GM13977 (cell line): Measurements from ENCODE around the gene RHEX.

Experiments
- DNase-seq: peaks from one replicate; pipeline ENCODE4 v3.0.0; 2012; ENCODE audit warnings: low spot score
- in situ Hi-C: fragments of 300-500 bp; cut with MboI; formaldehyde crosslinking; loops from one replicate; pipeline ENCODE4 v1.12.0; 2022; ENCODE audit warnings: low sequenced_read_pairs, low pct_unique_long_range_greater_than_20kb, mixed read lengths, inconsistent platforms; ENCODE audit not compliant: unreplicated experiment
- TF ChIP-seq, protein P1 (sequence below): IDR thresholded peaks from 2 replicates; pipeline ENCODE4 v1.5.1; 2012; ENCODE audit warnings: mild to moderate bottlenecking, control low read depth; ENCODE audit not compliant: insufficient read depth; ENCODE audit errors: extremely low read depth, missing control alignments

RHEX gene

DNA sequence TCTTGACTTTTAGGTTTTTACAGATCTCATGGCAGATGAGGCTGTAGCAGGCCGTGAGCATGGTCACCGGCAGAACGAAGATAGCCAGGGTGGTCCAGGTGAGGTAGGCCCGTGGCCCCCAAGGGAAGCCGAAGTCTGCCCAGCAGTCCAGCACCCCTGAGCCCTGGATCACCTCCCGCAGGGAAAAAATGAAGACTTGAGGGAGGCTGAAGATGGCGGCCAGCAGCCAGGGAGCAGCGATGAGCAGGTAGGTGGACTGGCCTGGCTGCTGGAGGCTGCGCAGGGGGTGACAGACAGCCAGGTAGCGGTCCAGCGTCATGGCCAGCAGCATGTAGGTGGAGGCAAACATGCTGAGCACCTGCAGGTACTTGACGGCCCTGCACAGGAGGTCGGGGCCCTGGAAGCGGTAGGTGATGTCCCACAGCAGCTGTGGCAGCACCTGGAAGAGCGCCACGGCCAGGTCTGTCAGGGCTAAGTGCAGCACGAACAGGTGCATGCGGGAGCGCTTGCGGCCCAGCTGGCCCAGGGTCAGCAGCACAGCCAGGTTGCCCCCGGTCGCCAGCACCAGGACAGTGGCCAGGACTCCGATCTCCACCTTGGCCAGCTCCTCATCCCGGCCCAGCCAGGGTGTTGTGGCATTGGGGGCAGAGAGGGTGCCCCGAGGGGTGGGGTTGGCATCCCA, 63.4 kb downstream of the RHEX start:
- DNase-seq, result no peak
- in situ Hi-C loops, result loop anchor here (25.0 kb wide), 1 partner anchor 329 kb away; the partner anchor contains the start of gene RAB29
- TF ChIP-seq, protein P1, sequence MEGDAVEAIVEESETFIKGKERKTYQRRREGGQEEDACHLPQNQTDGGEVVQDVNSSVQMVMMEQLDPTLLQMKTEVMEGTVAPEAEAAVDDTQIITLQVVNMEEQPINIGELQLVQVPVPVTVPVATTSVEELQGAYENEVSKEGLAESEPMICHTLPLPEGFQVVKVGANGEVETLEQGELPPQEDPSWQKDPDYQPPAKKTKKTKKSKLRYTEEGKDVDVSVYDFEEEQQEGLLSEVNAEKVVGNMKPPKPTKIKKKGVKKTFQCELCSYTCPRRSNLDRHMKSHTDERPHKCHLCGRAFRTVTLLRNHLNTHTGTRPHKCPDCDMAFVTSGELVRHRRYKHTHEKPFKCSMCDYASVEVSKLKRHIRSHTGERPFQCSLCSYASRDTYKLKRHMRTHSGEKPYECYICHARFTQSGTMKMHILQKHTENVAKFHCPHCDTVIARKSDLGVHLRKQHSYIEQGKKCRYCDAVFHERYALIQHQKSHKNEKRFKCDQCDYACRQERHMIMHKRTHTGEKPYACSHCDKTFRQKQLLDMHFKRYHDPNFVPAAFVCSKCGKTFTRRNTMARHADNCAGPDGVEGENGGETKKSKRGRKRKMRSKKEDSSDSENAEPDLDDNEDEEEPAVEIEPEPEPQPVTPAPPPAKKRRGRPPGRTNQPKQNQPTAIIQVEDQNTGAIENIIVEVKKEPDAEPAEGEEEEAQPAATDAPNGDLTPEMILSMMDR, result no peak

DNA sequence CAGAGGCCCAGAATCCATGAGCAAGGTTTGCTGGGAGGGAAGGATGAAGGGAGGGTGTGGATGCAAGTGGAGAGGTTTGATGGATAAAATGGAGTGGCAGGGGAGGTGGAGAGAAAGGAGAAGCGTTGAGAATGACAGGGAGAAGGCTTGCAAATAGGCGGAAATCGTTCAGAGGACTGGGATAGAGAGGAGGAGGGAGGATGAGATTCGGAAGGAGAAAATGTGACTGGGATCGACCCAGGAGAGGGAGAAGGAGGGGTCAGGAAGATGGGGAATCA, 63.8 kb downstream of the RHEX start:
- in situ Hi-C loops, result loop anchor here (25.0 kb wide), 1 partner anchor 330 kb away; the partner anchor contains the start of gene RAB29
- DNase-seq, result no peak
- TF ChIP-seq, protein P1, result no peak

DNA sequence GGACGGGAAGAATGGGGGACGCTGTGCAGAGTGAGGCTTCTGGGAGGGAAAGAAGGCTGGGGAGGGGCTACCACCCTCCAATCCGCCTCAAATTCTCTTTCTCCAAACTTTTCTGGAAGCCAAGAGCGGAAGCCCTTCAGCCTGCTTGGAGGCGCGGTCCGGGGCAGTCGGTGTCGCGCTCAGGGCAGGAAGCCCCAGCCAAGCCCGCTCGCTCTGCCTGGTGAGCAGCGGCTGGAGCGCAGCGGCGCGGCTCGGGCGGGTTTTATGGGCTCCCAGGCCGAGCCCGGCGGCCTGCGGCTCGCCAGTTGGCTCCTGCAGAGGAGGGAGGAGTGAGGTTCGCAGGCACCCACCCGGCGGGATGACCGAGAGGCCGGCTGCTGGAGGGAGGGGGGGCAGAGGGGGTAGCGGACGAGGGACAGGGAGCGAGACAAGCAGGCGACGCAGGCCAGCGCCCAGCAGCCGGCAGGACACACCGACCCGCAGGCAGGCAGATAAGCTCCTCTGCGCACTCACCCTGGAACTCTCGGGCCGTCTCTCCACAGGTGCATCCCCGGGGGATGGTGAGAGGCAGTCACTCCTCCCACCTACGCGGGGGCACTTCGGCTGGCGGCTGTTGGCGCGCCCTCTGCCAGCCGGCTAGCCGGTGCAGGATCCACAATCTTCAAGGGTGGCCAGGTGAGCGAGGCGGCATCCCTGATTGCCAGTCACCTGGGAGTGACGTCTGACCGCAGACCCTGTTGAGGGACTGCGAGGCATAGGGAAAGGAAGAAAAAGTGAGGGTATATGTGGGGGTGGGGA, 64.4 kb downstream of the RHEX start, which contains the start of gene AVPR1B:
Gene AVPR1B (minus strand): TSS at position 238 of the 798 bp plus-strand sequence. CDS start 498 bp downstream, outside the sequence.
- no peak for DNase-seq
- in situ Hi-C loops, result loop anchor here (25.0 kb wide), 1 partner anchor 330 kb away; the partner anchor contains the start of gene RAB29
- TF ChIP-seq, protein P1, result no peak

DNA sequence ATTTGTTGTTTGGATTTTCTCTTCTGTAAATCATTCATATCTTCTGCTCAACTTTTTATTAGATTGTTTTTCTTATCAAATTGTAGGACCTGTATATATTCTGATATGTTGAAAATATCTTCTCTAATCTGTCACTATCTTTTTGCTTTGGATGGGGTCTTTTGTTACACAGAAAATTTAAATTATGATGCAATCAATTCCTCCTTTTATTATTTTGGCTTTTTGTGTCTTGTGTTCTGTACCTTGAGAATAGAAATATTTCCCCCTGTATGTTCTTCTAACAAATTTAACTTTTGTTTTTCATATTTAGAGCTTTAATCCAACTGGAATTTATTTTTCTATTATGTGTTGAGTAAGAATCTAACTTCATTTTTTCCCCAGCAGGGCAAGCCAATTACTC, 67.4 kb downstream of the RHEX start:
- TF ChIP-seq, protein P1, result no peak
- in situ Hi-C loops, result loop anchor here (25.0 kb wide), 1 partner anchor 333 kb away; the partner anchor contains the start of gene RAB29
- no peak for DNase-seq

DNA sequence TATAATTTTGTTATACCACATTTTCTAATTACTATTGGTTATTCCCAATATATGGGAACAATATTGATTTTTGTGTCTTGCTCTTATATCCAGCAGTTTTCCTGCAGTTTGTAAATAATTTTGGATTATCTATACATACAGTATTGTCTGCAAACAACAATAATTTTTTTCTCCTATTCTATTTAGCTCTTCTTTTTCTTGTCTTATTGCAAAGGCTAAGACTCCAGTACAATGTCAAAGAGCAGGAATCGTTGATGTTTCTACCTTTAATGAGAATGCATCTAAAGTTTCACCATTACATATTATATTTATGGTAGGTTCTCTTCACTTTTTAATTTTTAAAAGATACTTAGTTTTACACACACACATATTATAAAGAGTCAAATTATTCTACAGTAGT, 68.3 kb downstream of the RHEX start:
- no peak for DNase-seq
- TF ChIP-seq, protein P1, result no peak
- in situ Hi-C loops, result loop anchor here (25.0 kb wide), 1 partner anchor 334 kb away; the partner anchor contains the start of gene RAB29

DNA sequence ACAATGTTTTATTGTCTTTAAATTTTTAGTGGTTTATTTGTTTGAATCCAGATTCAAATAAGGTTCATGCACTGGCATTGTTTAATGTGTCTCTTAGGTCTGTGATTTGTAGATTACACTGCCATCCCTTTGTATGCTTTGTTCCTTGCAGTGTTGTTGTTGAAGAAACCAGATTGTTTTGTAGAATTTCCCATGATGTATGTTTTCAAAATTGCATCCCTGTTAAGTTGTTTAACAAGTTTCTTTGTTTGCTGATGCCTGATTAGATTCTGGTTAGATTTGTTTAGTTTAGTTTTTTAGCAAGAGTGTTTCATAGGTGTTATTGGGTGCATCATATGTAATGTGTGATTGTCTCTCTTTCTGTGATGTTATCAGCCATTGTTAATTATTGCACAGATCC, 69.7 kb downstream of the RHEX start:
- TF ChIP-seq, protein P1, result no peak
- in situ Hi-C loops, result loop anchor here (25.0 kb wide), 1 partner anchor 335 kb away; the partner anchor contains the start of gene RAB29
- no peak for DNase-seq
